Raji (cell line): ENCODE results near the gene TAF11L11.
"Not testable (repeated sequence)": the region's sequence is repeated elsewhere in the genome, so short reads cannot be mapped to it uniquely, and the experiment has no call there.

Source experiments
- POLR2A ChIP-seq: IDR thresholded peaks from 2 replicates; pipeline ENCODE4 v1.6.1; 2011; ENCODE audit warnings: low read depth, low read length, control low read depth; ENCODE audit not compliant: insufficient read depth

The TAF11L11 gene

DNA sequence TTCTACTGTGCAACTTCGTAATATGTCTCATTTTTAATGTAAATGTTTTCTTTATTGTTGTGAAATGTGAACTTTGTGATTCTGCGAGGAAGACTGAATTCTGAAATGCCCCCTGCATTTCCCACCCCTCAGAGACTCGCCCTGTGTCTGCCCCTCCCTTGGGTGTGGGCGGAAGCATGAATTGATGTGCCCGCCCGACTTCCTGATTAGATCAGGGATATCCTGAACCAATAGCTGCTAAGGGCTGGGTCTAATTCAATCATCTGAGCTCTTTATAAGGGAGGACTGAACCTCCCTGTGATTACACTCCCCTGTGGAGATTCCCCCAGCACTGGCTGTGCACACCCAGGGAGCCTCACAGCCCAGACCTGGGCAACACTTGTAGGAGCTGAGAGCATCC, at the start of gene TAF11L11:
TAF11L11 (plus strand) TSS at position 304 of the 400 bp plus-strand sequence.
- not testable (repeated sequence) for TF ChIP-seq POLR2A

- not testable (repeated sequence) for TF ChIP-seq POLR2A
Measured at GRCh38 chr5:17585658-17586057, 18.3 kb upstream of the TAF11L11 start, which contains the start of gene TAF11L7. Gene TAF11L7 (minus strand): TSS chr5:17585758.

DNA sequence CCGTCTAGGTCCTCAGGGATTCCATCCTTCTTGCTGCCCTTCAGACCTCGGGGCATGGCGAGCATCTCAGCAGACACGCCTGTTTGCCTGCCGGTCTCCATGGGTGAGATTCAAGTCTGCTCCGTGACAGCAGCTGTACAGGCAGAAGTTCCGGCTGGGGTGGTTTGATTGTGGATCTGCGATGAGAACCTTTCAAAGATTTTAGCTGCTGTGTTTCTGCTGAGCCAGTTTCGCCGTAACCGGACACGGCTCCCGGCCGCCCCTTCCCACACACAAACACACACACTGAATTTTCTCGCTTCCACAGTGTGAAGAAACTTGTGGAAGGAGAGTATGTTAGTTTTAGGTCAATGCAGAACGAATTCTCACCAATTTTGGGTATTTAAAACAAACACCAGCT, 13.1 kb upstream of the TAF11L11 start, which contains the start of gene TAF11L8:
TAF11L8 (minus strand) TSS at position 101 of the 400 bp plus-strand sequence.
- TF ChIP-seq POLR2A, result not testable (repeated sequence)

DNA sequence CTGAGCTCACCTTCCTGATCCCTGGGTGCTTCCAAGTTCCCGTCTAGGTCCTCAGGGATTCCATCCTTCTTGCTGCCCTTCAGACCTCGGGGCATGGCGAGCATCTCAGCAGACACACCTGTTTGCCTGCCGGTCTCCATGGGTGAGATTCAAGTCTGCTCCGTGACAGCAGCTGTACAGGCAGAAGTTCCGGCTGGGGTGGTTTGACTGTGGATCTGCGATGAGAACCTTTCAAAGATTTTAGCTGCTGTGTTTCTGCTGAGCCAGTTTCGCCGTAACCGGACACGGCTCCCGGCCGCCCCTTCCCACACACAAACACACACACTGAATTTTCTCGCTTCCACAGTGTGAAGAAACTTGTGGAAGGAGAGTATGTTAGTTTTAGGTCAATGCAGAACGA, 9.7 kb upstream of the TAF11L11 start, which contains the start of gene TAF11L9:
TAF11L9 (minus strand) TSS at position 140 of the 400 bp plus-strand sequence.
- not testable (repeated sequence) for TF ChIP-seq POLR2A

DNA sequence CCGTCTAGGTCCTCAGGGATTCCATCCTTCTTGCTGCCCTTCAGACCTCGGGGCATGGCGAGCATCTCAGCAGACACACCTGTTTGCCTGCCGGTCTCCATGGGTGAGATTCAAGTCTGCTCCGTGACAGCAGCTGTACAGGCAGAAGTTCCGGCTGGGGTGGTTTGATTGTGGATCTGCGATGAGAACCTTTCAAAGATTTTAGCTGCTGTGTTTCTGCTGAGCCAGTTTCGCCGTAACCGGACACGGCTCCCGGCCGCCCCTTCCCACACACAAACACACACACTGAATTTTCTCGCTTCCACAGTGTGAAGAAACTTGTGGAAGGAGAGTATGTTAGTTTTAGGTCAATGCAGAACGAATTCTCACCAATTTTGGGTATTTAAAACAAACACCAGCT, 6.3 kb upstream of the TAF11L11 start, which contains the start of gene TAF11L10:
TAF11L10 (minus strand) TSS at position 101 of the 400 bp plus-strand sequence.
- not testable (repeated sequence) for TF ChIP-seq POLR2A

- TF ChIP-seq POLR2A, result no peak
Measured at GRCh38 chr5:17604951-17605350, 968 bp downstream of the TAF11L11 start.

DNA sequence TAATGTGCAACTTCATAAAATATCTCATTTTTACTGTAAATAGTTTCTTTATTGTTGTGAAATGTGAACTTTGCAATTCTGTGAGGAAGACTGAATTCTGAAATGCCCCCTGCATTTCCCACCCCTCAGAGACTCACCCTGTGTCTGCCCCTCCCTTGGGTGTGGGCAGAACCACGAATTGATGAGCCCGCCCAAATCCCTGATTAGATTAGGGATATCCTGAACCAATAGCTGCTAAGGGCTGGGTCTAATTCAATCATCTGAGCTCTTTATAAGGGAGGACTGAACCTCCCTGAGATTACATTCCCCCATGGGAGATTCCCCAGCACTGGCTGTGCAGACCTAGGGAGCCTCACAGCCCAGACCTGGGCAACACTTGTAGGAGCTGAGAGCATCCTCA, 6.1 kb downstream of the TAF11L11 start, which contains the start of gene TAF11L12:
TAF11L12 (plus strand) TSS at position 301 of the 400 bp plus-strand sequence.
- TF ChIP-seq POLR2A, result not testable (repeated sequence)

GRCh38 chr5:17614872-17615605, 11.1 kb downstream of the TAF11L11 start:
- TF ChIP-seq POLR2A, result no peak

- TF ChIP-seq POLR2A, result no peak
Measured at GRCh38 chr5:17619354-17619753, 15.4 kb downstream of the TAF11L11 start.

- TF ChIP-seq POLR2A, result no peak
Measured at GRCh38 chr5:17620627-17621026, 16.6 kb downstream of the TAF11L11 start.

DNA sequence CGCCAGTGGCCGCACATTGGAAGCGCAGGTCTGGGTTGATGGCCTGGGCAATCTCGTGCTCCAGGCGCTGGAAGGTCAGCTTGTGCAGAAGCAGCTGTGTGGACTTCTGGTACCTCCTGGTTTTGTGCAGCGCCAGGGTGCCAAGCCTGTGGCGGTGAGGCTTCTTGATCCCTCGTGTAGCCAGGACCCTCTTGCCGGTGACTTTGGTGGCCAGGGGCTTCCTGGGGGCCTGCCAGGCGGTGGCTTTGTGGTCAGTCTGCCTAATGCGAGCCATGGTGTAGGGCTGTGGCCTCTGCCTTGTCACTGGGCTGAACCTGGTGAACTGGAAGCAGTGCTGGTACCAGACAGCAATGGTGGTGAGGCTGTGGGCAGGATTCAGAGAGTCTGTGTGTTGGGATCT, 21.7 kb downstream of the TAF11L11 start:
- no peak for TF ChIP-seq POLR2A

DNA sequence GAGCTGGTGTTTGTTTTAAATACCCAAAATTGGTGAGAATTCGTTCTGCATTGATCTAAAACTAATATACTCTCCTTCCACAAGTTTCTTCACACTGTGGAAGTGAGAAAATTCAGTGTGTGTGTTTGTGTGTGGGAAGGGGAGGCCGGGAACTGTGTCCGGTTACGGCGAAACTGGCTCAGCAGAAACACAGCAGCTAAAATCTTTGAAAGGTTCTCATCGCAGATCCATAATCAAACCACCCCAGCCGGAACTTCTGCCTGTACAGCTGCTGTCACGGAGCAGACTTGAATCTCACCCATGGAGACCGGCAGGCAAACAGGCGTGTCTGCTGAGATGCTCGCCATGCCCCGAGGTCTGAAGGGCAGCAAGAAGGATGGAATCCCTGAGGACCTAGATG, 27.8 kb downstream of the TAF11L11 start, which contains the start of gene TAF11L13:
TAF11L13 (plus strand) TSS at position 301 of the 400 bp plus-strand sequence.
- TF ChIP-seq POLR2A, result not testable (repeated sequence)

DNA sequence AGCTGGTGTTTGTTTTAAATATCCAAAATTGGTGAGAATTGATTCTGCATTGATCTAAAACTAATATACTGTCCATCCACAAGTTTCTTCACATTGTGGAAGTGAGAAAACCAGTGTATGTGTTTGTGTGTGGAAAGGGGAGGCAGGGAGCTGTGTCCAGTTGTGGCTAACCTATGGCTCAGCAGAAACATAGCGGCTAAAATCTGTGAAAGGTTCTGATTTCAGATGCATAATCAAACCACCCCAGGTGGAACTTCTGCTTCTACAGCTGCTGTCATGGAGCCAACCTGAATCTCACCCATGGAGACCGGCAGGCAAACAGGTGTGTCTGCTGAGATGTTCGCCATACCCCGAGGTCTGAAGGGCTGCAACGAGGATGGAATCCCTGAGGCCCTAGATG, 30.2 kb downstream of the TAF11L11 start, which contains the start of gene TAF11L14:
TAF11L14 (plus strand) TSS at position 301 of the 400 bp plus-strand sequence.
- TF ChIP-seq POLR2A, result no peak
